Activated T-helper 1 cell treated with anti-CD3 and anti-CD28 coated beads, Interleukin-12 subunit alpha, Interleukin-12 subunit beta, Interleukin-2, Interleukin-4 antibody, amounts not matched to agents 30 ng/mL and 10 ng/mL and 1 ng/mL, durations not matched to agents 14 hours and 24 hours and 36 hours (primary cell): Measurements from ENCODE around the gene MRPL44. TPM values are rescaled to one million over a fixed set of nuclear protein-coding genes. Genes with fewer than 3 reads are reported as not detected.
A peak's percentile ranks its signal among the peaks of the same experiment; 100 is the strongest.

ENCODE experiments used
- DNase-seq: peaks from one replicate; pipeline ENCODE4 v3.0.0; 2021; ENCODE audit warnings: low spot score
- H3K27ac Mint-ChIP-seq: one replicate; pipeline ENCODE4 v1.8.0; 2021; ENCODE audit warnings: mild to moderate bottlenecking, mixed read lengths
- H3K27me3 Mint-ChIP-seq: one replicate; pipeline ENCODE4 v1.8.0; 2022; ENCODE audit warnings: mild to moderate bottlenecking, moderate library complexity, mixed read lengths; ENCODE audit not compliant: insufficient read depth
- H3K36me3 Mint-ChIP-seq: one replicate; pipeline ENCODE4 v1.8.0; 2021; ENCODE audit warnings: low read depth, mixed read lengths
- H3K4me1 Mint-ChIP-seq: one replicate; pipeline ENCODE4 v1.8.0; 2021; ENCODE audit warnings: low read depth, mixed read lengths
- H3K4me3 Mint-ChIP-seq: one replicate; pipeline ENCODE4 v1.8.0; 2021; ENCODE audit warnings: mild to moderate bottlenecking, moderate library complexity, mixed read lengths
- H3K9me3 Mint-ChIP-seq: one replicate; pipeline ENCODE4 v1.8.0; 2021; ENCODE audit warnings: mixed read lengths
- intact Hi-C: fragments of 100-400 bp; cut with micrococcal nuclease; formaldehyde crosslinking; loops from one replicate; pipeline ENCODE4 v1.15.1; 2024
- total RNA-seq: library from RNA; stranded (reverse); gene quantifications from 2 replicates; pipeline ENCODE4 v1.2.3, GENCODE V29; 2022

The MRPL44 gene
- total RNA-seq, 1 donor from 2014 or later, result 35.0 TPM

- intact Hi-C loops, result no loop called here
- H3K27me3 Mint-ChIP-seq, result no peaks in the 10 kb centered on the region
- H3K9me3 Mint-ChIP-seq, result no peaks in the 10 kb centered on the region
- peaks cover 20% of the 10 kb centered on the region for H3K36me3 Mint-ChIP-seq
- no peak overlapping the region for H3K27ac Mint-ChIP-seq
- peaks cover 12% of the 10 kb centered on the region for H3K4me1 Mint-ChIP-seq
- DNase-seq, result no peak
- H3K4me3 Mint-ChIP-seq, result no peak overlapping the region
These were observed 10.7 kb downstream of the MRPL44 start for GRCh38 chr2:223967981-223968380.

GRCh38 chr2:223969315-223969714, 12.1 kb downstream of the MRPL44 start:
- Mint-ChIP-seq H3K4me1 (peaks cover 8% of the 10 kb centered on the region), H3K27ac (no peak overlapping the region), H3K4me3 (no peak overlapping the region), H3K27me3 (no peaks in the 10 kb centered on the region), H3K36me3 (peaks cover 17% of the 10 kb centered on the region), H3K9me3 (no peaks in the 10 kb centered on the region)
- intact Hi-C loops, result no loop called here
- no peak for DNase-seq

- Mint-ChIP-seq H3K27me3 (no peaks in the 10 kb centered on the region), H3K4me3 (no peak overlapping the region), H3K9me3 (no peaks in the 10 kb centered on the region), H3K27ac (no peak overlapping the region), H3K36me3 (peaks cover 17% of the 10 kb centered on the region), H3K4me1 (peaks cover 8% of the 10 kb centered on the region)
- intact Hi-C loops, result loop anchor here (1.0 to 5.0 kb wide), 8 partner anchors 13 to 682 kb away; partner anchors contain the start of genes MRPL44 and WDFY1
- DNase-seq, result no peak
These were observed 12.6 kb downstream of the MRPL44 start for GRCh38 chr2:223969856-223970255.

GRCh38 chr2:223970343-223971128, 13.3 kb downstream of the MRPL44 start:
- Mint-ChIP-seq H3K9me3 (no peaks in the 10 kb centered on the region), H3K36me3 (peaks cover 17% of the 10 kb centered on the region), H3K27ac (no peak overlapping the region), H3K4me3 (no peak overlapping the region), H3K27me3 (no peaks in the 10 kb centered on the region), H3K4me1 (peaks cover 8% of the 10 kb centered on the region)
- peak; percentile 41 for DNase-seq
- intact Hi-C loops, result loop anchor here (1.0 to 5.0 kb wide), 8 partner anchors 13 to 682 kb away; partner anchors contain the start of genes MRPL44 and WDFY1

- Mint-ChIP-seq H3K27me3 (no peaks in the 10 kb centered on the region), H3K4me1 (peaks cover 8% of the 10 kb centered on the region), H3K27ac (no peak overlapping the region), H3K36me3 (peaks cover 14% of the 10 kb centered on the region), H3K4me3 (no peak overlapping the region), H3K9me3 (no peaks in the 10 kb centered on the region)
- DNase-seq, result no peak
- intact Hi-C loops, result loop anchor here (2.0 to 5.0 kb wide), 3 partner anchors 397 to 681 kb away; no protein-coding TSS in a partner anchor
These were observed 14.5 kb downstream of the MRPL44 start for GRCh38 chr2:223971731-223972130.

- DNase-seq, result no peak
- Mint-ChIP-seq H3K4me3 (no peak overlapping the region), H3K9me3 (no peaks in the 10 kb centered on the region), H3K27ac (peak overlapping the region; percentile 20), H3K27me3 (no peaks in the 10 kb centered on the region), H3K36me3 (peaks cover 9% of the 10 kb centered on the region), H3K4me1 (peaks cover 8% of the 10 kb centered on the region)
- intact Hi-C loops, result loop anchor here (1.0 to 5.0 kb wide), 3 partner anchors 245 to 680 kb away; no protein-coding TSS in a partner anchor
These were observed 15.4 kb downstream of the MRPL44 start for GRCh38 chr2:223972656-223973102.

- H3K36me3 Mint-ChIP-seq, result peaks cover 9% of the 10 kb centered on the region
- H3K9me3 Mint-ChIP-seq, result no peaks in the 10 kb centered on the region
- intact Hi-C loops, result loop anchor here (1.0 to 5.0 kb wide), 3 partner anchors 246 to 679 kb away; no protein-coding TSS in a partner anchor
These were observed 16.3 kb downstream of the MRPL44 start for GRCh38 chr2:223973606-223974005.

GRCh38 chr2:223976635-223977226, 19.5 kb downstream of the MRPL44 start:
- H3K27ac Mint-ChIP-seq, result no peak overlapping the region
- intact Hi-C loops, result no loop called here
- peaks cover 6% of the 10 kb centered on the region for H3K36me3 Mint-ChIP-seq
- H3K27me3 Mint-ChIP-seq, result no peaks in the 10 kb centered on the region
- no peaks in the 10 kb centered on the region for H3K4me1 Mint-ChIP-seq
- no peak overlapping the region for H3K4me3 Mint-ChIP-seq
- H3K9me3 Mint-ChIP-seq, result no peaks in the 10 kb centered on the region
- no peak for DNase-seq

More at GRCh38 chr2:223973606-223974005, 16.3 kb downstream of the MRPL44 start:
- H3K4me1 Mint-ChIP-seq, result peaks cover 8% of the 10 kb centered on the region
- H3K4me3 Mint-ChIP-seq, result no peak overlapping the region
- DNase-seq, result no peak
- no peaks in the 10 kb centered on the region for H3K27me3 Mint-ChIP-seq
- no peak overlapping the region for H3K27ac Mint-ChIP-seq

GRCh38 chr2:223978451-223978850, 21.2 kb downstream of the MRPL44 start:
- H3K4me1 Mint-ChIP-seq, result peaks cover 1% of the 10 kb centered on the region
- peaks cover 1% of the 10 kb centered on the region for H3K36me3 Mint-ChIP-seq
- H3K4me3 Mint-ChIP-seq, result no peak overlapping the region
- no peaks in the 10 kb centered on the region for H3K27me3 Mint-ChIP-seq
- DNase-seq, result no peak
- H3K9me3 Mint-ChIP-seq, result no peaks in the 10 kb centered on the region
- intact Hi-C loops, result no loop called here
- H3K27ac Mint-ChIP-seq, result no peak overlapping the region

- H3K9me3 Mint-ChIP-seq, result no peaks in the 10 kb centered on the region
- no peaks in the 10 kb centered on the region for H3K27me3 Mint-ChIP-seq
- H3K27ac Mint-ChIP-seq, result no peak overlapping the region
- H3K4me1 Mint-ChIP-seq, result peaks cover 4% of the 10 kb centered on the region
- intact Hi-C loops, result no loop called here
- no peak for DNase-seq
- peaks cover 9% of the 10 kb centered on the region for H3K36me3 Mint-ChIP-seq
- no peak overlapping the region for H3K4me3 Mint-ChIP-seq
These were observed 22.6 kb downstream of the MRPL44 start for GRCh38 chr2:223979730-223980396.

GRCh38 chr2:223980397-223980735, 23.1 kb downstream of the MRPL44 start:
- Mint-ChIP-seq H3K27ac (no peak overlapping the region), H3K4me3 (no peak overlapping the region), H3K36me3 (peaks cover 9% of the 10 kb centered on the region), H3K9me3 (no peaks in the 10 kb centered on the region), H3K27me3 (no peaks in the 10 kb centered on the region), H3K4me1 (peaks cover 4% of the 10 kb centered on the region)
- intact Hi-C loops, result no loop called here
- DNase-seq, result no peak

- Mint-ChIP-seq H3K4me1 (peaks cover 4% of the 10 kb centered on the region), H3K9me3 (no peaks in the 10 kb centered on the region)
- intact Hi-C loops, result no loop called here
These were observed 23.5 kb downstream of the MRPL44 start for GRCh38 chr2:223980803-223981202.

GRCh38 chr2:223981241-223981640, 24.0 kb downstream of the MRPL44 start:
- no peak overlapping the region for H3K4me3 Mint-ChIP-seq
- intact Hi-C loops, result no loop called here
- no peak for DNase-seq
- no peak overlapping the region for H3K27ac Mint-ChIP-seq
- H3K27me3 Mint-ChIP-seq, result no peaks in the 10 kb centered on the region
- H3K4me1 Mint-ChIP-seq, result peaks cover 4% of the 10 kb centered on the region
- peaks cover 10% of the 10 kb centered on the region for H3K36me3 Mint-ChIP-seq
- H3K9me3 Mint-ChIP-seq, result no peaks in the 10 kb centered on the region

More at GRCh38 chr2:223980803-223981202, 23.5 kb downstream of the MRPL44 start:
- peaks cover 9% of the 10 kb centered on the region for H3K36me3 Mint-ChIP-seq
- H3K4me3 Mint-ChIP-seq, result no peak overlapping the region
- no peak overlapping the region for H3K27ac Mint-ChIP-seq
- H3K27me3 Mint-ChIP-seq, result no peaks in the 10 kb centered on the region
- no peak for DNase-seq
